Peyer's patch (tissue), 4 donors: ENCODE results near the gene PYGM. TPM values are rescaled to one million over a fixed set of nuclear protein-coding genes. Genes with fewer than 3 reads are reported as not detected.
A peak's percentile ranks its signal among the peaks of the same experiment; 100 is the strongest.

Experiments
- DNase-seq, 3 donors: peaks; one replicate each; pipeline ENCODE4 v3.0.0-alpha.2; 2017 to 2019
- H3K27ac ChIP-seq, 4 donors: fragments of 200-600 bp; sonication (generic); one replicate each; pipeline ENCODE4 v1.5.1; 2016 to 2019
- H3K27me3 ChIP-seq, 2 donors: fragments of 200-600 bp; sonication (generic); one replicate each; pipeline ENCODE4 v1.5.1; 2019
- H3K36me3 ChIP-seq, 3 donors: fragments of 200-600 bp; sonication (generic); one replicate each; pipeline ENCODE4 v1.5.1; 2016 to 2019
- H3K4me1 ChIP-seq, 4 donors: fragments of 200-600 bp; sonication (generic); one replicate each; pipeline ENCODE4 v1.5.1; 2016 to 2019
- H3K4me3 ChIP-seq, 4 donors: fragments of 200-600 bp; sonication (generic); 1 replicate in 3 of 4; 2 replicates in 1 of 4; pipeline ENCODE4 v1.5.1; 2016 to 2019; ENCODE audit warnings: mild to moderate bottlenecking in 1 of 4
- H3K9me3 ChIP-seq, 4 donors: fragments of 200-600 bp; sonication (generic); one replicate each; pipeline ENCODE4 v1.5.1; 2016 to 2019; ENCODE audit warnings: mild to moderate bottlenecking in 1 of 4
- POLR2A ChIP-seq, 2 donors: fragments of 450-650 bp; IDR thresholded peaks; one replicate each; pipeline ENCODE4 v1.5.1; 2017; ENCODE audit warnings: antibody characterized with exemption in 2 of 2, mild to moderate bottlenecking in 2 of 2, moderate library complexity in 2 of 2
- total RNA-seq, 4 donors: library from RNA; depleted of rRNA; stranded (reverse); fragments of >200 nt; gene quantifications; one replicate each; pipeline ENCODE4 v1.1.0, GENCODE V29; 2016
- TF ChIP-seq, protein P1 (sequence below), 6 experiments: fragments of 450-650 bp in 4 of 6; fragments of 200-600 bp in 2 of 6; sonication (generic) in 1 of 6; IDR thresholded peaks; one replicate each; pipeline ENCODE4 v1.5.1; 2017 to 2019; ENCODE audit warnings: antibody characterized with exemption in 6 of 6, mild to moderate bottlenecking in 3 of 6, moderate library complexity in 1 of 6

Gene PYGM
- total RNA-seq, 4 donors from 2014 or later, result 2.4 to 5.0 (median 2.5) TPM; not detected in 1

GRCh38 chr11:64746486-64746885 lies 13.3 kb downstream of the PYGM start:
- Histone ChIP-seq H3K27me3 (peaks cover 0 to 4% of the 10 kb centered on the region in 2 donors), H3K9me3 (no peaks in the 10 kb centered on the region), H3K4me3 (peak overlapping the region in 1 of 4 donors; percentile 64), H3K4me1 (peaks cover 0 to 42% (median 5%) of the 10 kb centered on the region in 4 donors), H3K36me3 (no peaks in the 10 kb centered on the region), H3K27ac (peak overlapping the region; percentile 83 to 98 (median 88))
- DNase-seq, result no peak
- TF ChIP-seq, protein P1, sequence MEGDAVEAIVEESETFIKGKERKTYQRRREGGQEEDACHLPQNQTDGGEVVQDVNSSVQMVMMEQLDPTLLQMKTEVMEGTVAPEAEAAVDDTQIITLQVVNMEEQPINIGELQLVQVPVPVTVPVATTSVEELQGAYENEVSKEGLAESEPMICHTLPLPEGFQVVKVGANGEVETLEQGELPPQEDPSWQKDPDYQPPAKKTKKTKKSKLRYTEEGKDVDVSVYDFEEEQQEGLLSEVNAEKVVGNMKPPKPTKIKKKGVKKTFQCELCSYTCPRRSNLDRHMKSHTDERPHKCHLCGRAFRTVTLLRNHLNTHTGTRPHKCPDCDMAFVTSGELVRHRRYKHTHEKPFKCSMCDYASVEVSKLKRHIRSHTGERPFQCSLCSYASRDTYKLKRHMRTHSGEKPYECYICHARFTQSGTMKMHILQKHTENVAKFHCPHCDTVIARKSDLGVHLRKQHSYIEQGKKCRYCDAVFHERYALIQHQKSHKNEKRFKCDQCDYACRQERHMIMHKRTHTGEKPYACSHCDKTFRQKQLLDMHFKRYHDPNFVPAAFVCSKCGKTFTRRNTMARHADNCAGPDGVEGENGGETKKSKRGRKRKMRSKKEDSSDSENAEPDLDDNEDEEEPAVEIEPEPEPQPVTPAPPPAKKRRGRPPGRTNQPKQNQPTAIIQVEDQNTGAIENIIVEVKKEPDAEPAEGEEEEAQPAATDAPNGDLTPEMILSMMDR (IDR thresholded peaks at IDR 0.05), result no peak
- TF ChIP-seq POLR2A (IDR thresholded peaks at IDR 0.05), result no peak

- Histone ChIP-seq H3K27me3 (peaks cover 0 to 4% of the 10 kb centered on the region in 2 donors), H3K4me1 (peaks cover 0 to 44% (median 5%) of the 10 kb centered on the region in 4 donors), H3K9me3 (no peaks in the 10 kb centered on the region), H3K36me3 (no peaks in the 10 kb centered on the region), H3K4me3 (peak overlapping the region; percentile 59 to 78 (median 62)), H3K27ac (peak overlapping the region; percentile 83 to 98 (median 88))
- DNase-seq, result peak; percentile 68 to 91 (median 83)
- TF ChIP-seq, protein P1 (IDR thresholded peaks at IDR 0.05), result no peak
- TF ChIP-seq POLR2A (IDR thresholded peaks at IDR 0.05), result peak in 1 of 2 donors; percentile 39
Measured at GRCh38 chr11:64745521-64746328, 14.0 kb downstream of the PYGM start.

GRCh38 chr11:64745189-64745520 lies 14.6 kb downstream of the PYGM start:
- no peaks in the 10 kb centered on the region for H3K9me3 ChIP-seq
- peaks cover 0 to 44% (median 5%) of the 10 kb centered on the region in 4 donors for H3K4me1 ChIP-seq
- peak overlapping the region; percentile 83 to 98 (median 88) for H3K27ac ChIP-seq
- H3K4me3 ChIP-seq, result peak overlapping the region; percentile 59 to 78 (median 62)
- H3K36me3 ChIP-seq, result no peaks in the 10 kb centered on the region
- TF ChIP-seq, protein P1 (IDR thresholded peaks at IDR 0.05), result no peak
- TF ChIP-seq POLR2A (IDR thresholded peaks at IDR 0.05), result no peak
- DNase-seq, result peak; percentile 74 to 97 (median 96)
- peaks cover 0 to 4% of the 10 kb centered on the region in 2 donors for H3K27me3 ChIP-seq

- DNase-seq, result no peak
- peaks cover 0 to 4% of the 10 kb centered on the region in 2 donors for H3K27me3 ChIP-seq
- peak overlapping the region; percentile 59 to 78 (median 62) for H3K4me3 ChIP-seq
Measured at GRCh38 chr11:64744544-64745188, 15.1 kb downstream of the PYGM start.

More at GRCh38 chr11:64744544-64745188, 15.1 kb downstream of the PYGM start:
- Histone ChIP-seq H3K36me3 (no peaks in the 10 kb centered on the region), H3K9me3 (no peaks in the 10 kb centered on the region), H3K4me1 (peaks cover 0 to 44% (median 5%) of the 10 kb centered on the region in 4 donors), H3K27ac (peak overlapping the region; percentile 83 to 98 (median 88))
- TF ChIP-seq, protein P1 (IDR thresholded peaks at IDR 0.05), result no peak
- TF ChIP-seq POLR2A (IDR thresholded peaks at IDR 0.05), result no peak
